Embryonic facial prominence (tissue), 1 donor: ENCODE data around the gene MYRIP.
"Not testable (repeated sequence)": the region's sequence is repeated elsewhere in the genome, so short reads cannot be mapped to it uniquely, and the experiment has no call there.

Experiments
- DNase-seq: peaks from one replicate; pipeline ENCODE4 v3.0.0-alpha.2; 2016; ENCODE audit errors: extremely low spot score

The MYRIP gene

DNA sequence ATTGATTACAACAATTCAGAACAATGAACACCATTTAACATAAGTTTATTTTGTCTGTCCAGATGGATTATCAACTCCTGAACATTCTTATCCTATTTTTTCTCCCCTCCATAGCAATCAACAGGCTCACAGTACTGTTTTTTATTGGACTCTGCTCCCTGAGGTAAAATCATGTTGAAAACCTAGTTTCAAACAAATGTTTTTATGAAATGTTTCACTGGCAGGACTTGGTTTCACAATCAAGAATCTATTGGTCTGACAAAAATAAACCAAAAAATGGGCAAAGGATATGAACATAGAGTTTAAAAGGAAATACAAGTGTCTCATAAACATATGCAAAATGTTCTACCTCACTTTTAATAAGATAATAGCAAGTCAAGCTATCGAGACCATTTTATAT is 2.6 kb upstream of the MYRIP start:
- no peak for DNase-seq

DNA sequence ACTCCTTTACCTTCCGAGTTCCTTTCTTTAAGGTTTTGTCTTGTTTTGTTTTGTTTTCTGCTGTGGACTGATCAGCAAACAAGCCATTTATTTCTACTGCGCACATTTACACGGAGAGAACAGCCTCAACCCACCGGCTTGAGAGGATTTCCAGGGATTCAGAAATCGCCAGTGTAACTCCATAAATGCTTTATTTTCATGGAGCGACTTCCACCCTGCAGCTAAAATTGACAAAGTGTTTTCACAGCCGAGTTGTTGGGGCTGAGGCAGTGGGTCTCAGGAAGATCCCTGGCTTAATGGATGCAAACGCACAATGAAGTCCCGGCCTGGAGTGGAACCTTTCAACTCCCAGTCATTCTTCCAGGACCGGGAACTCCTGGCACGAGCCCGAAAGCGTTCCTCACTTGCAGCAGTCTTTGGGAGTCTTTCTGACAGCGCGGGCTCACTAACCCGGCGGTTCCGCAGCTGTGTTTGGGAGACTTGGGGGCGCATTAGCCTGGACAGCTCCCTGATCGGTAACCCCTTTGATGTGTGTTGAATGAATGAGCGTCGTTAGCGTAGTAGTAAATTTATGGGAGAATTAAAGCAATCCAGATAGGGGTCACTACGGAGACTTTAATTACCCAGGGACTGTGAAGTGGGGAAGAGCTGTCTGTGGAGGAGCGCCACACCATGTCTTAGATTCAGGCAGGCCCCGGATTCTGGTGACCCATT is 785 bp upstream of the MYRIP start:
- no peak for DNase-seq

DNA sequence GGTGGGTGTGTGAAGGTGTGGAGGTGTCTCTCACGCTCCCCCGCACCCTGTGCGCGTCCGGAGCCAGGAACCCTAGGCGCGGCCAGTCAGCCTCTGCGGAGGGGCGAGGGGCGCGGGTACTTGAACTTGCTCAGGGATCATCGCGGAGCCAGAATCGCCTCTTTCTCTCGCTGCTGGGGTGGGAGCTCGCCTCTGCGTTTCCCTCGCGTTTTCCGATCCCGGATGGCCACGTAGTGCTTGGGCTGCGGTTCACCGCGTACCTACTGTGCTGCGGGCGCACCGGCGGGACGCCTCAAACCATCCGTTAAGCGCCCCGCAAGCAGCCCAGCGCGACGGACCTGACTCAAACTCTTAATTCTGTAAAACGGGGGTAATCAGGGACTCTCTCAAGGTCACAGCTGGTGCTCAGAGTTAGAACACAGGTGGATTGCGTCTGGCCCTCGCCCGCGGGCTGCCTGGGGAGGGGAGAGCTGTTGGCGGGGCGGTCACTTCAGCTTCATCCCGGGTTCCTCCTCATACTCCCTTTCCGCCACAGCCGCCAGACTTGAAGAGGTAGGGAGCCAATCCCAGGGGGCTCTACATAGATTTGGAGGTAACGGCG is 686 bp downstream of the MYRIP start:
- DNase-seq = no peak

DNA sequence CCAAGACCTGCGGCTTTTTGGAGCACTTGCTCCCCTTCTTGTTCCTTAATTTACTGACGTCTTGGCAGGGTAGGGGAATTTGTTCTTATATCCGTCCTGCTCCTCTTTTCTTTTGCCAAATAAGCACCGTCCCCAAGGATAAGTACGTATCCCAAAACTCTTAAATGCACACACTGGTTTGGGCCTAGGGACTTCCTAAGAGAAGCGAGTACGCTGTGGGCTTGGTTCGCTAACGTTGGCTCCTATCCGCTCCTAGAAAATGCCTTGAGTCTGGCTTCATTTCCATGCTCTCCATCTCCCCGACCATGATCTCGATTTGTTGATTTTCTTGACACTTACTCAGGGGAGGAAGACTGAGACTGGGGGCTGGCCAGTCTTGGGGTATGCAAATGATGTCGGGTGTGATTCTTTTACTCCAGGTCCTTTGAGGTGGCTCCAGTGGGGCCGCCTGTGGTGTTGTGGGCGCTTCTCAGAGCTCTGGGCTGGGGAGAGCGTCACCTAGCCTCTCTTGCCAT is 1.3 kb downstream of the MYRIP start:
- no peak for DNase-seq

DNA sequence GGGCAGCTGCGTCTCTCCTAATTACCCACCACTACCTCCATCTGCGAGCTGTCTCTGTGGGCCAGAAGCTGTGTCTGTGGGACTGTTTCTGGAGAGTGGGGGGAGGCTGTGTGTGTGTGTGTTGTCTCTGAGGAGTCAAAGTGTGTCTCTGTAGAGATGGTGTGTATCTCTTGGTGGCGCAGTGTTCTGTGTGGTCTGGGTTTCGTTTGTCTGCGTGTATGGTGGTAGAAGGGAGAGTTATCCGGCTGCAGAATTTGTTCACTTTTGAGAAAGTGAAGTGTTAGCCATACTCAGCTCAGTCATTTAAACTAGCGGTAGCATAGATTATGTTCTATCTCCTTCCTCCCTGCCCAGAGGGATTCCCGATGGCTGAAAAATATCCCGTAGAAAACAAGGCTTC is 2.2 kb downstream of the MYRIP start:
- DNase-seq = no peak

DNA sequence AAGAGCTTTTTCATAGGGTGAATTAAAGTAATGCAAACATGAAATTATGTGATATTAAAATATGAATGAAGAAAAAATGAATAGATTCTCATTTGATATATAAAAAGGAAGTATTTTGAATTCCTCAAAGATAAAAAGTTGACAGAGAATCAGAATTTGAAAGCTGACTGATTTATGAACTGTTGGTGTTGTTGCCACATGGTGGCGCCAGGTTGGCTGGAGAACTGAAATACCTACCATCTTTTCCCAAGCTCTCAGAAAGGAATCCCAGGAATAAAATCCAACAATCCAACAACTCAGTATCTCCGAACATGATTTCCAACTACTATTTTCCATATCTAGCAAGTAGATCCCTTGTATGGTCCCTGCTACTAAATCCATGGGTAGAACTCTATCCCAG is 3.1 kb downstream of the MYRIP start:
- no peak for DNase-seq

DNA sequence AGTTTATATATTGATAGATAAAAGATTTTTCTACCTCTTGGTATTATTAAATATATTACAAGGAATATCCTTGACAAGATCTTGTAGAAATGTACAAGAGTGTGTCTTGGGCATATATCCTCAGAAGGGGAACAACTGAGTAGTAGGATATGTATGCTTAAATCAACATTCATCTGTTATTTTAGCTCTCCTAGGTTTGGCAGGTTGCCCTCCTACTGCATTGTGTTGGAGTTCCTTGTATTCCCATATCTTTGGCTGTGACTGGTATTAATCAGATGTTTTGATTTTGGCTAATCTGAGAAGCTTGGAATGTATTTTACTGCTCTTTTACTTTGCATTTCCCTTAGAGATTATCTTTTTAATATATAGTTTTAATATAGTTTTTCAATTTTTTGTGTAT is 4.6 kb downstream of the MYRIP start:
- DNase-seq = no peak

DNA sequence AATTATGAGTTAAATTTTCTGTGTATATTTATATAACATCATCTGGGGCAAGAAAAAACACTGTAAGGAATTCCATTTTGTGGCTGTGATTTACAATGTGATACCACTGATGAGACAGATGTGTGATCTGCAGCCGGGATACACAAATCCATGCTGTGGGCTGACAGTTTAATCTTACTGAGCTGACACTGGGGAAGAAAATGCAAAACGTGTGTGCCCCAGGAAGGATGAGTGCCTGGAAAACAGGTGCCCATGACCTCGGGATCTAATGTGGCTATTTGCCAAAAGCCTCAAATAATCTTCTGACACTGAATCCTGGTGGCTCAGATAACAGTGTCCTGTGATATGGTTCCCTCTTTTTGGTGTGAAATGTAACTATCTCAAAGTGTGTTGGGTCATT is 10.5 kb downstream of the MYRIP start:
- no peak for DNase-seq

DNA sequence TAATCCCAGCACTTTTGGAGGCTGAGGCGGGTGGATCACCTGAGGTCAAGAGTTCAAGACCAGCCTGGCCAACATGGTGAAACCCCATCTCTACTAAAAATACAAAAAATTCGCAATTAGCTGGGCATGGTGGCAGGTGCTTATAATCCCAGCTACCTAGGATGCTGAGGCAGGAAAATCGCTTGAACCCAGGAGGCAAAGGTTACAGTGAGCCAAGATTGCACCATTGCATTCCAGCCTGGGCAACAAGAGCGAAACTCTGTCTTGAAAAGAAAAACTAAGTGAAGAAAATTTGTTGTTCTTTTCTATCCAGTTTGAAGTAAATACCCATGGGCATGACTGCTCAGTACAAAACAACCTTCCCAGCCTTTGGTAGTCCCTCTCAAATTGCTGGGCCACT is 24.4 kb downstream of the MYRIP start:
- not testable (repeated sequence) for DNase-seq

DNA sequence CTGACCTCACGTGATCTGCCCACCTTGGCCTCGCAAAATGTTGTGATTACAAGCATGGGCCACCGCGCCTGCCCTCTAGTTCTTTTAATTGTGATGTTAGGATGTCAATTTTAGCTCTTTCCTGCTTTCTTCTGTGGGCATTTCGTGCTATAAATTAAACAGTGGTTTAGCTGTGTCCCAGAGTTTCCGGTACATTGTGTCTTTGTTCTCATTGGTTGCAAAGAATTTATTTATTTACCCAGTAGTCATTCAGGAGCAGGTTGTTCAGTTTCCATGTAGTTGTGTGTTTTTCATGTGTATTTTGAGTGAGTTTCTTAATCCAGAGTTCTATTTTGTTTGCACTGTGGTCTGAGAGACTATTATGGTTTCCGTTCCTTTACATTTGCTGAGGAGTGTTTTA is 30.1 kb downstream of the MYRIP start:
- DNase-seq = no peak

DNA sequence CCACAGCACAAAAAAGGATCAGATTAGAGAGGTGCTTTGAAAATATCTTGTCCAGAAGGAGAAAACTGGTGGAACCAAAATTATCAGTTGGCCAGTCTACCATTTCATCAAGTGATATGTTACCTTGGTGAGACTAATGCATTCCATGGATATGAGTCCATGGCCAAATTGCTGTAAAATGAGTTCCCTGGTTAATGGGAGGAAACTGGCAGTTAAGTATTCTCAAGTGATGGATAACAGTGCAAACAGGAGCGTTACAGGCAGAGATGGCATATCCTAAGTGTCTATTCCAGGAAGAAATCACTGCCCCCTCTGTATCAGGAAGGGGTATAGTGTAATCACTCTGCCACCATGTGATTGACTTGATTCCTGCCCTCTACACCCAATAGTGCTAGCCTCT is 34.0 kb downstream of the MYRIP start:
- no peak for DNase-seq

DNA sequence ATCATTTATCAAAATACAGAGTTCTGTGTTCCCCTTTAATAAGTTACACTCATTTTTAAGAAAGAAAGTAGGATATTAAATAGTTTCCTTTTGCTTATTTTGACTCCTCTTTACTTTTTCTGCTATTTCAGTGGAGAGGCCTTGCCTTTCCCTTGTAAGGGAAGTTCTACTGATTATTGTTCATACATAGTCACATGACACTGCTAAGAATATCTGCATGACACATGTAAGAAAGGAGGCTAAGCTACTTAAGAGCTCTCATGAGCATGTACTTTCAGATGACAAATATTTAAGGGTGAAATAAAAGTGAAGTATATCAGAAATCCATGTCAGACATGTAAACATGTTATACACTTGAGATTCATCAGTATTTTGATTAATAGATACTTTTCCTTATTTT is 39.0 kb downstream of the MYRIP start:
- DNase-seq = no peak

DNA sequence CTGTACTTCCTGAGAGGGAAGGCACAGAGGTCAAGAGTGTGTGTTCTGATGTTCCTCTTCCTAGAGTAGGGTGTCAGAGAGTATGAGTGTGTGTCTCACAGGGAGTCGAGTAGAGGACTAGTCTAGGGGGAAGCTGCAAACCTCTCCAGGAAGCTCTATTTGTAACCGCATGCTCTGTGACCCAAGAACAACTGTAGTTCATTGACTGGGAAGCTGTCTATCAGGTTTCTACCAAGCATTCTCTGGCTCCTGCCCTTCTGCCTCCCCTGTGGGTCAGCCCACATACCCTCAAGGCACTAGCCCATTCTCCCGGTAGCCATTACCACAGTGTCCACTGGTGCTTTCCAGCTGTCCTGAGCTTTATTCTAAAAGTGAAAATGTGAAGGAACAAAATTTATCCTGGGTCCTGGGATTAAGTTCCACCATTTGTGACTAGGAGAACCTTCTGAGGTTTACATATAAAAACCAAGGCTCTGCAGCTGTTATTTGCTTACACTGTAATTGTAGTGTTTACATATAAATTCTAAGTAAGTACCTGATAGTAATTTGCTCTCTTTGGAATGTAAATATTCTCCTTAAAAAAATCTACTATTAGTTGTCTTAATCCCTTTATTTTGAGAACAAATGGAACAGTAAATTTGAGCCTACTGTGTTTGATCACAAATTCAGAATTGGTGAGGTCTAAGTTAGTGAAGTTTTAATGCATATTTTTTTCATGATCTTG is 40.7 kb downstream of the MYRIP start:
- no peak for DNase-seq

DNA sequence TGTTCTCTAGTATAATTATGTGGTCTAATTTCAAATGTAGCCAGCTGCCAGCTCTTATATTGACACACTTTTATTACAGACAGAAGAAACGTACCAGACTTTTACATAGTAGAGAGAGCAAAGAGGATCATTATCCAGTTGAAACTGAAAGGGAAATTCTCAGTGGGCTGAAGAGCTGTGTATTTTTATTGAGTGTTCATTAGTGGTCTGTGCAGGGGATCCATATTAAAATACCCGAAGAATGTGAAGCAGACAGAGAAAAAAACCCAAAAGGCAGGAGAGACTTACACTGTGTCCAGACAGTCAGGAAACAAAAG is 41.3 kb downstream of the MYRIP start:
- no peak for DNase-seq

DNA sequence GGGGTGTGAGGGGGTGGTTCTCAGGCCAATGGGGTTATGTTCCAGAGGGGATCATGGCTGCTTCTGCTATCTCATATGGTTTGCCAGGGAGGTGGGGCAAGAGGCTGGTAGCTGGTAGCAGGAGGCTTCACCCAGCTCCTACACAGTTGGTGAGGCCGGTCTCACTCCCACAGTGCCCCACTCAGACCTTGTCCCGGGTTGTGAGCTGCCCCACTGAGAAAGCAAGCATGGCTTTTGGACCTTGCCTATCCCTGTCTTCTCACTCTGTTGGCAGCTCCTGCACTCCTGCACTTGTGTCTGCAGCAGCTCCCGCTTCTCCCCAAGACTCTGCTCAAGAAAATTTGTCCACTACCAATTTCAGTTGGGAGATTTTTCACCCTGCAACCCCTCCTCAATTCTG is 46.1 kb downstream of the MYRIP start:
- no peak for DNase-seq

DNA sequence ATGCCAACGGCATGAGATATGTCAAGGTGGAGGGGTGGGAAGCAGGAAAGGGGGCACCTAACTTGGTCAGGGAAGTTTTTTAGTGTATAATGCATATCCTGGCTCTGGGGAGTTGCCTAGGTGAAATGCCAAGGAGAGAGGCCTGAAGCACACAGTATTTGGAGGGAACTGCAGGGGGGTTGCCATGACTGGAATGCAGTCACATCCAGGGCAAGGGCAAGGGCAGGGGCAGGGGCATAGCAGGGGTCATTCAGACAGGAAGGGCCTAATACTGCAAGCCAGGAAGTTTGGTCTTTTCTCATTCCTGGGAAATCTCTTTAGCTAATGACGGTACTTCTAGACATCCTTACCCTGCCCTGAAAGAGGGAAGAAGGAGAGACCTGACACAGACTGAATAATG is 60.5 kb downstream of the MYRIP start:
- DNase-seq = no peak

DNA sequence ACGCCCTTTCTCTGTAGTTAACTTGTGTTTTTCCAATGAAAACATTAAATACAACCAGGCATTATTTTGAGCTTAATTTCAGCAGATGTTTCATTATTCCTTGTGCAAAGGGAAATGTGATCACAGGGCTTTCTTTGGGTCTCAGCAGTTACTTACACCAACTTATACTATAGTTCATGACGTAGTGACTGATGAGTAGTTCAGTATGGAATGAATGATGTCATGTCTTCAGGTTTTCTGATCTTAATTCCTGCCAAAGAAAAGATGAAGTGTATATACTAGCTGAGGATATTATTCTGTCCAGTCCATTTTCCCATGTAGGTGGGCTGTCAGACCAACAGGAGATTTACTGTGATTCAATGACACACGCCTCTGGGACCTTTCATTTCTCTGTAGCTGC is 61.3 kb downstream of the MYRIP start:
- no peak for DNase-seq

DNA sequence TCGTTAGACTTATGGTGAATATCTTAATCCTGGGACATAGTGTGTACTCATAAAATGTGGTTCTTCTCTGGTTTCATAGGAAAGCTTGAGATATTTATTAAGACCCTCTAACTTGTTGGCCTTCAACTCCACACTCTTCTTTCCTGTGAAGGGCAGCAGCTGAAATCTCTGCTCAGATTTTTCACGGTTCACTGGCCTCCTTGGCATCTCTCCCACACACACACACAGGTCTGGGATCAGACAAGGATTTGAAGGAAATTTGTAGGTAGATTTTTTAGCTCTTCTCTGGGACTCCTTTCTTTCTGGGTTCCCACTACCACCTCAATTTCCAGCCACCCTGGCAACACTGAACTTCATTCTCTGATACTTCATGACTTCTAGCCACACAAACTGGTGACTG is 70.2 kb downstream of the MYRIP start:
- no peak for DNase-seq

DNA sequence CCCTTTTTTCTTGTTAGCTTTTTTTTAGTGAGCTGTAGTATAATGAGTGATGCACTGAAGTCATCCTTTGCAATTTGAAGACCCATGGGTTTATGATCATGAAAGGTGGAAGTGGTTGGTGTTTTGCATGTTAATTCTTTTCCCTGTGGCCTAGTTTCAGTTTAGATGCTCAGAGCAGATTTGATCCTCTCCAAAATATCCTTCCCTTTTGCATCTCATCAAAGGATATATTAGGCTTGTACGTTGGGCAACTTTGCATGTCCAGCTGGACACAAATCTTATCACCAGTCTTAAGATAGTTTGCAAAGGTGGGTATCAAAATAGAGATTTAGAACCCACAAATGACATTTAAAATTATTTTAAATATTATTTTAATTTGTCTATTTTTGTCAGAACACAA is 72.7 kb downstream of the MYRIP start:
- DNase-seq = no peak

DNA sequence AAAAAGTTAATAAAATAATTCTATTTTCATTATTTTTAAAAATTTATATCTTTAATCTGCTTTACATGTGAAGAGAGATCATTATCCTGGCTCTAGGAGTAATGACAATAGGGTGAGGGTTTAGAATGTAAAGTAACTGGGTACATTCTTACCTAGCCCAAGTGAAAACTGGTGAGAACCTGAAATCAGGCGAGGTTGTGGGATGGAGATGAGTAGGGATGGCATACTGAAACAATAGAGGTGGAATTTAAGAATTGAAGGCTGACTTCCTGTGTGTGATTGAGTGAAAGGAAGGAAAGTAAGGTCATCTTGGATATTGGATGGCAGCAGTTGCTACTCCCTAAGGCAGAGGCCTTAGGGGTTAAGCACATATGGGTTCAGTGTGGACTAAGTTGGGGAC is 82.7 kb downstream of the MYRIP start:
- no peak for DNase-seq

DNA sequence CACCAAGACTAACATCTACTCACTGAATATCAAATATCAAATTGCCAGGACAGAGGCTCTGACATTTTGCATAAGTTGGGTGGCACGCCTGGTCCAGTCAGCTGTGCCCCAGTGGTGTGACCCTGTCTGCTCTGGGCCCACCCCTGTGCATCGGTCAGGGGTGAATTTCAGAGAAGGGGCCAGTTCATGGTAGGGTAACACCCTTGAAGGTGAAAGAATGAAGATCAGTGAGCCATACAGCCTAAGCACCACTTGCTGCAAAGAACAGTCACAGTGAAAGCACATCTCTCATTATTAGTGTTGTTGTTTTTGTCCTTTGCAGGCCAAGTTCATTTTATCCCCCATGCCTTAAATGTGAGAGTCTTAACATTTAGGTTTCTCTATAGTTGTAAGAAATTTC is 86.8 kb downstream of the MYRIP start:
- DNase-seq = no peak

DNA sequence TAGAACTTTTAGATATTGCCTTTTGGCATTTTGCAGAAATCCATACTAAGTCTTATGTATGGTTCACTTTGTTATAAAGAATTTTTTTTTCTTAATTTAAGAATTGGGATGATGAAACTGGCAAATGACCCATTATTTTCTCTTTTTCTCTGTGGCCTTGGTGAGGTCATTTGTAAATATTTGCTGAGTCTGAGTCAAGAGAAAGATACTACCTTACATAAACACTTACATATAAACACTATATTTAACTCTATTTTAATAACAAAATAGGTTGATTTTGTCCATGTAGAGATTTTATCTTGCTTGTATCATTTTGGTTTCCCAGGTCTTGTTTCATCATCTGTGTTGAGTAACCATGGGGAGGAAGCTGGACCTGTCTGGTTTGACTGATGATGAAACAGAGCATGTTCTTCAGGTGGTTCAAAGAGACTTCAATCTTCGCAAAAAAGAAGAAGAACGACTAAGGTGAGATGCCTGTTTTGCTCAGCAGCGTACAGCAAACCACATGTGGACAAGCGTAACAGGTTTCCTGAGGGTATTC is 91.1 kb downstream of the MYRIP start:
- DNase-seq = no peak

DNA sequence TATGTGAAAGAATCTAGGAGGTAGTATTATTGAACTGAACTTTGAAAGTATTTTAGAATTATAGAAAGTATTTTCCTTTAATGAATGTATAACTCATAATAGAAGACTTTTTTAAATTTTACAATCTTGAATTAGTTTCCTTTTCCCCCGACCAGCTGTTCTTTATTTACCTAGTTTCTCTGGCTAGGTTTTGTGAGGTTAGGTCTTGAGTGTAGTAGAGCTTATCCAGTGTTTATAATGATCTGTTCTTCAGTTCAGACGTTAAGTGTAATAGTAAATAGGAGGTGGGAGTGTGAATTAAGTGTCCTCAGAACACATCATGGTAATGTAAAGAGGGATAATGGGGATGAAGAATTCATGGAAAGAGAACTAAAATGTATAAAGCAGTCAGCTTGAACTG is 93.8 kb downstream of the MYRIP start:
- no peak for DNase-seq
